WTC11 (cell line): ENCODE data around the gene EMP2.

Experiments
- ATF6 ChIP-seq: sonication (generic); formaldehyde crosslinking; IDR thresholded peaks from 2 replicates; pipeline ENCODE4 v1.8.1; 2023; ENCODE audit warnings: mild to moderate bottlenecking, missing genetic modification reagents
- CTCF ChIP-seq: fragments of 200-600 bp; IDR thresholded peaks from 2 replicates; pipeline ENCODE4 v1.8.0; 2022; ENCODE audit warnings: antibody characterized with exemption
- ESRRA ChIP-seq: sonication (generic); formaldehyde crosslinking; IDR thresholded peaks from 2 replicates; pipeline ENCODE4 v1.8.1; 2022; ENCODE audit warnings: mild to moderate bottlenecking, missing genetic modification reagents, borderline replicate concordance
- ETV6 ChIP-seq: sonication (generic); formaldehyde crosslinking; IDR thresholded peaks from 2 replicates; pipeline ENCODE4 v1.8.1; 2022; ENCODE audit warnings: mild to moderate bottlenecking, missing genetic modification reagents
- HMGXB4 ChIP-seq: sonication (generic); formaldehyde crosslinking; IDR thresholded peaks from 2 replicates; pipeline ENCODE4 v1.8.1; 2023; ENCODE audit warnings: mild to moderate bottlenecking, moderate library complexity, missing genetic modification reagents
- JAZF1 ChIP-seq: fragments of 250-450 bp; sonication (Bioruptor Pico); IDR thresholded peaks from 2 replicates; pipeline ENCODE4 v1.9.0; 2021; ENCODE audit warnings: moderate library complexity, mild to moderate bottlenecking, inconsistent platforms
- SP1 ChIP-seq: sonication (generic); formaldehyde crosslinking; conservative IDR thresholded peaks from 2 replicates; pipeline ENCODE4 v1.8.1; 2022; ENCODE audit warnings: missing genetic modification reagents
- TEAD4 ChIP-seq: sonication (generic); formaldehyde crosslinking; IDR thresholded peaks from 2 replicates; pipeline ENCODE4 v1.8.0; 2022; ENCODE audit warnings: mild to moderate bottlenecking, missing genetic modification reagents
- ZNF121 ChIP-seq: sonication (generic); formaldehyde crosslinking; IDR thresholded peaks from 2 replicates; pipeline ENCODE4 v1.8.0; 2023; ENCODE audit warnings: missing genetic modification reagents
- ZNF317 ChIP-seq: sonication (generic); formaldehyde crosslinking; IDR thresholded peaks from 2 replicates; pipeline ENCODE4 v1.8.1; 2023; ENCODE audit warnings: low read depth, mild to moderate bottlenecking, moderate library complexity, missing genetic modification reagents, borderline replicate concordance
- ZNF396 ChIP-seq: fragments of 250-450 bp; sonication (Bioruptor Pico); IDR thresholded peaks from 2 replicates; pipeline ENCODE4 v1.8.0; 2021; ENCODE audit warnings: mild to moderate bottlenecking, moderate library complexity, borderline replicate concordance
- ZNF532 ChIP-seq: fragments of 250-450 bp; sonication (Bioruptor Pico); IDR thresholded peaks from 2 replicates; pipeline ENCODE4 v1.9.0; 2021; ENCODE audit warnings: mild to moderate bottlenecking, borderline replicate concordance

- TF ChIP-seq SP1 (CRISPR knock-in tag), result no peak
- no peak for TF ChIP-seq CTCF
- TF ChIP-seq HMGXB4, result no peak
- TF ChIP-seq ATF6 (CRISPR knock-in tag), result no peak
- TF ChIP-seq ZNF317, result no peak
- TF ChIP-seq ESRRA (CRISPR knock-in tag), result no peak
- TF ChIP-seq JAZF1 (CRISPR knock-in tag), result no peak
- no peak for TF ChIP-seq ZNF396 (CRISPR knock-in tag)
- TF ChIP-seq ETV6 (CRISPR knock-in tag), result no peak
- no peak for TF ChIP-seq ZNF532 (CRISPR knock-in tag)
- no peak for TF ChIP-seq ZNF121
- no peak for TF ChIP-seq TEAD4 (CRISPR knock-in tag)
Measured at GRCh38 chr16:10558305-10558704, 22.1 kb downstream of the EMP2 start.
